Prostate gland (tissue), 2 donors: Measurements from ENCODE around the gene BBOX1. TPM values are rescaled to one million over a fixed set of nuclear protein-coding genes. Genes with fewer than 3 reads are reported as not detected.

Experiments
- DNase-seq: peaks from one replicate; pipeline ENCODE4 v3.0.0-alpha.2; 2019; ENCODE audit warnings: low spot score
- H3K27ac ChIP-seq, 2 donors: fragments of 200-600 bp; sonication (generic); 2 replicates each; pipeline ENCODE4 v1.5.1; 2017 to 2019
- H3K27me3 ChIP-seq: fragments of 200-600 bp; sonication (generic); replicated peaks from 2 replicates; pipeline ENCODE4 v1.5.1; 2019; ENCODE audit not compliant: insufficient read depth
- H3K36me3 ChIP-seq, 2 donors: fragments of 200-600 bp; sonication (generic); 1 replicate in 1 of 2; 2 replicates in 1 of 2; pipeline versions ENCODE4 v1.5.1 to v1.8.1; 2017 to 2019
- H3K4me1 ChIP-seq: fragments of 200-600 bp; sonication (generic); replicated peaks from 2 replicates; pipeline ENCODE4 v1.5.1; 2019
- H3K4me3 ChIP-seq, 2 donors: fragments of 200-600 bp; sonication (generic); 2 replicates each; pipeline ENCODE4 v1.5.1; 2017 to 2019
- H3K9me3 ChIP-seq: fragments of 200-600 bp; sonication (generic); 2 replicates; pipeline ENCODE4 v1.5.1; 2017
- POLR2A ChIP-seq: fragments of 450-650 bp; IDR thresholded peaks from one replicate; pipeline ENCODE4 v1.6.1; 2016; ENCODE audit warnings: antibody characterized with exemption, mild to moderate bottlenecking
- POLR2AphosphoS5 ChIP-seq: sonication (generic); formaldehyde crosslinking; IDR thresholded peaks from one replicate; pipeline ENCODE4 v1.6.1; 2017; ENCODE audit warnings: antibody characterized with exemption
- WGBS: methylation state at CpG from one replicate; pipeline ENCODE4 v1.1.5; 2018; 5-methylcytosine and 5-hydroxymethylcytosine counted together
- intact Hi-C: fragments of 100-400 bp; cut with DNase I; formaldehyde crosslinking; loops from one replicate; pipeline ENCODE4 v1.14.2; 2022
- total RNA-seq, 2 donors: library from RNA; depleted of rRNA; stranded (reverse); fragments of >200 nt; gene quantifications; one replicate each; pipeline ENCODE4 v1.1.0, GENCODE V29; 2016
- TF ChIP-seq, protein P1 (sequence below), 4 experiments: fragments of 200-600 bp in 2 of 4; fragments of 450-650 bp in 2 of 4; sonication (generic) in 2 of 4; IDR thresholded peaks; 1 replicate in 3 of 4; 2 replicates in 1 of 4; pipeline ENCODE4 v1.5.1; 2016 to 2019; ENCODE audit warnings: antibody characterized with exemption in 4 of 4, mild to moderate bottlenecking in 2 of 4, moderate library complexity in 2 of 4

The BBOX1 gene
- total RNA-seq, 2 donors from 2014 or later: 1.0 TPM; not detected in 1

- Histone ChIP-seq H3K4me1 (no peaks in the 10 kb centered on the region), H3K27ac (no peak overlapping the region), H3K9me3 (no peaks in the 10 kb centered on the region), H3K27me3 (no peaks in the 10 kb centered on the region), H3K4me3 (no peak overlapping the region), H3K36me3 (no peaks in the 10 kb centered on the region)
- intact Hi-C loops: no loop called here
- TF ChIP-seq POLR2AphosphoS5 (no peak), POLR2A (no peak)
- TF ChIP-seq, protein P1, sequence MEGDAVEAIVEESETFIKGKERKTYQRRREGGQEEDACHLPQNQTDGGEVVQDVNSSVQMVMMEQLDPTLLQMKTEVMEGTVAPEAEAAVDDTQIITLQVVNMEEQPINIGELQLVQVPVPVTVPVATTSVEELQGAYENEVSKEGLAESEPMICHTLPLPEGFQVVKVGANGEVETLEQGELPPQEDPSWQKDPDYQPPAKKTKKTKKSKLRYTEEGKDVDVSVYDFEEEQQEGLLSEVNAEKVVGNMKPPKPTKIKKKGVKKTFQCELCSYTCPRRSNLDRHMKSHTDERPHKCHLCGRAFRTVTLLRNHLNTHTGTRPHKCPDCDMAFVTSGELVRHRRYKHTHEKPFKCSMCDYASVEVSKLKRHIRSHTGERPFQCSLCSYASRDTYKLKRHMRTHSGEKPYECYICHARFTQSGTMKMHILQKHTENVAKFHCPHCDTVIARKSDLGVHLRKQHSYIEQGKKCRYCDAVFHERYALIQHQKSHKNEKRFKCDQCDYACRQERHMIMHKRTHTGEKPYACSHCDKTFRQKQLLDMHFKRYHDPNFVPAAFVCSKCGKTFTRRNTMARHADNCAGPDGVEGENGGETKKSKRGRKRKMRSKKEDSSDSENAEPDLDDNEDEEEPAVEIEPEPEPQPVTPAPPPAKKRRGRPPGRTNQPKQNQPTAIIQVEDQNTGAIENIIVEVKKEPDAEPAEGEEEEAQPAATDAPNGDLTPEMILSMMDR (IDR thresholded peaks at IDR 0.05): no peak
- 62% methylated on average over 6 of the region's 6 CpGs for WGBS
- no peak for DNase-seq
Measured at GRCh38 chr11:27057091-27057780, 16.6 kb downstream of the BBOX1 start.

DNA sequence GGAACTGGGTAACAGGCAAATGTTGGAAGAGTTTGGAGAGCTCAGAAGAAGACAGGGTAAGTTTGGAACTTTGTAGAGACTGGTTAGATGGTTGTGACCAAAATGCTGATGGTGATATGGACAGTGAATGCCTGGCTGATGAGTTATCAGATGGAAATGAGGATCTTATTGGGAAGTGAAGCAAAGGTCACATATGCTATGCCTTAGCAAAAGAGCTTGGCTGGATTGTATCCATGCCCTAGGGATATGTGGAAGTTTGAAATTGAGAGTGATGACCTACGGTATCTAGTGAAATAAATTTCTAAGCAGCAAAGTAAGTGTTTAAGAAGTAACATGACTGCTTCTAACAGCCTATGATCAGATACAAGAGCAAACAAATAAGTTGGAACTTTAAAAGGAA, 17.8 kb downstream of the BBOX1 start:
- Histone ChIP-seq H3K4me3 (no peak overlapping the region), H3K9me3 (no peaks in the 10 kb centered on the region), H3K27me3 (no peaks in the 10 kb centered on the region), H3K36me3 (no peaks in the 10 kb centered on the region), H3K27ac (no peak overlapping the region), H3K4me1 (no peaks in the 10 kb centered on the region)
- intact Hi-C loops: no loop called here
- 89% methylated on average over 1 of the region's 1 CpG for WGBS
- TF ChIP-seq POLR2A (no peak), POLR2AphosphoS5 (no peak)
- TF ChIP-seq, protein P1 (IDR thresholded peaks at IDR 0.05): no peak
- no peak for DNase-seq

GRCh38 chr11:27059431-27059830, 18.8 kb downstream of the BBOX1 start:
- Histone ChIP-seq H3K4me3 (no peak overlapping the region), H3K27me3 (no peaks in the 10 kb centered on the region), H3K9me3 (no peaks in the 10 kb centered on the region), H3K36me3 (no peaks in the 10 kb centered on the region), H3K27ac (no peak overlapping the region), H3K4me1 (no peaks in the 10 kb centered on the region)
- intact Hi-C loops: no loop called here
- no peak for DNase-seq
- 77% methylated on average over 3 of the region's 3 CpGs for WGBS
- no peak for TF ChIP-seq POLR2A
- no peak for TF ChIP-seq POLR2AphosphoS5
- TF ChIP-seq, protein P1 (IDR thresholded peaks at IDR 0.05): no peak

GRCh38 chr11:27060816-27061460, 20.3 kb downstream of the BBOX1 start:
- no peaks in the 10 kb centered on the region for H3K9me3 ChIP-seq
- DNase-seq: no peak
- intact Hi-C loops: no loop called here
- no peak overlapping the region for H3K27ac ChIP-seq
- 37% methylated on average over 3 of the region's 3 CpGs for WGBS
- H3K4me3 ChIP-seq: no peak overlapping the region
- H3K27me3 ChIP-seq: no peaks in the 10 kb centered on the region
- TF ChIP-seq POLR2A: no peak
- TF ChIP-seq, protein P1 (IDR thresholded peaks at IDR 0.05): no peak
- no peak for TF ChIP-seq POLR2AphosphoS5
- H3K36me3 ChIP-seq: no peaks in the 10 kb centered on the region
- no peaks in the 10 kb centered on the region for H3K4me1 ChIP-seq

- no peaks in the 10 kb centered on the region for H3K9me3 ChIP-seq
- 41% methylated on average over 2 of the region's 2 CpGs for WGBS
- intact Hi-C loops: no loop called here
- TF ChIP-seq POLR2A (no peak), POLR2AphosphoS5 (no peak)
- TF ChIP-seq, protein P1 (IDR thresholded peaks at IDR 0.05): no peak
- no peak overlapping the region for H3K4me3 ChIP-seq
- H3K36me3 ChIP-seq: no peaks in the 10 kb centered on the region
- no peak for DNase-seq
- no peaks in the 10 kb centered on the region for H3K4me1 ChIP-seq
- no peak overlapping the region for H3K27ac ChIP-seq
- H3K27me3 ChIP-seq: no peaks in the 10 kb centered on the region
Measured at GRCh38 chr11:27061461-27061821, 20.8 kb downstream of the BBOX1 start.
